ENCODE data around the gene KLRC4. TPM values are rescaled to one million over a fixed set of nuclear protein-coding genes. Genes with fewer than 3 reads are reported as not detected.

KLRC4 gene
- total and polyA plus RNA-seq, 9 donors: 0.11 to 0.13 TPM; not detected in 7

DNA sequence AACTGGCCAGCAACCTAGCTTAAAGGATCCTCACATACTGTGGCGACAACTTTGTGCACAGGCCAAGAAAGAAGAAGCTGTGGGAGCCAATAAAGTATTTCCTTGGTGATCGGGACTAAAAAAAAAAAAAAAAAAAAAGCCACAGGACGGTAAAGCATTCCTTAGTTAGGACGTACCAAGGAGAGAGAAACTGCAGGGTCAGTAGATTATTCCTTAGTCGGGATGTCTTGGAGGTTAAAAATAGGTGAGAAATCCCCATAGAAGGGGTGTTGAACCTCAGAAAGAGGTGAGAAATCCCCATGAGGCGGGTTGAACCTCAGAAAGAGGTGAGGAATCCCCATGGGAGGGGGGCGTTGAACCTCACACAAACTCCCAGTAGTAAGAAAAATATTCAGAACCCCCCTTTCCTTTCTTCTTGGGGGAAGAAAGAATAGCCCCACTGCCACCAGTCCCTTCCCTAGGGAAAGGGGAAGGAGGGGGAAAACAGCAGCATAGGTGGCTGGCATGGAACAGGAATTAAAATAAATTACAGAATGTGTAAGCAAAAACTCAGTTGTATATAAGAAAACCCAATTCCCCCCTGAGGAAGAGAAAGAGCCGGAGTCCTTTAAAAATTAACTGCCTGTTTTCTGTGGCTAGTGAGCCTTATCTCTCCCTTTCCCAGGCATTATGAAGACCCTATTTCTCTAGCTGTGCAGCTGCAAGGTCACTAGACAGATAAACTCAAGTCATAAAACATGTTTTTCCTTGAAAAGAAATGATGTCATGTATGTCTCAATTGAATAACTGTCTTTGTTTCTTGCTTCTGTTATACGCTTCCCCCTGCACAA, 46.5 kb downstream of the KLRC4 start:
- 17% methylated on average over 1 of the region's 9 CpGs for WGBS (ENCODE audit: insufficient coverage)
- Histone ChIP-seq H3K4me3 (ENCODE audit: low read length) (no peak overlapping the region), H3K4me1 (ENCODE audit: control insufficient read depth, insufficient read depth, low read length) (peaks cover 19% of the 10 kb centered on the region)

DNA sequence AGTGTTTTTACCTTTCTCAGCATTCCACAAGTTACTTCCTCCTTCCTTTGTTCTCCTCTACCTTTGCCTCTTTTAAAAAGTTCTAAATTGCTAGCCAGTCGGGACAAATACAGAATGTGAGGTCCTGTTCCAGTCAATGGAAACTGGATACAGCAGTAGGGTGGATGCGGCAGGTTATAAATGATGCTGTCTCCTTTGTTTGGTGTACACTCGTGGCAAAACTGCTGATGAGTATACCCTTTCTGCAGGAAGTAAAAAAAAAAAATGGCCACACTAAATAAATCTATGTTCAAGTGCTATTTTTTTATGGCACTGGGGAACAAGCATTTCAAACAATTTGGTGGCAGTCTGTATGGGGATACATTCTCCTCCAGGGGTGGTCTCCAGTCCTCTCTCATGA, 47.2 kb downstream of the KLRC4 start:
- 100% methylated on average over 1 of the region's 3 CpGs for WGBS (ENCODE audit: insufficient coverage)
- H3K9me3 ChIP-seq (replicated peaks; ENCODE audit: control insufficient read depth, low read depth, low read length): no peaks in the 10 kb centered on the region
- H3K4me1 ChIP-seq (ENCODE audit: control insufficient read depth, insufficient read depth, low read length): peaks cover 19% of the 10 kb centered on the region
- H3K27me3 ChIP-seq (ENCODE audit: control insufficient read depth, insufficient read depth, low read length): no peaks in the 10 kb centered on the region
- DNase-seq: no peak
- H3K4me3 ChIP-seq (ENCODE audit: low read length): no peak overlapping the region
- no peaks in the 10 kb centered on the region for H3K36me3 ChIP-seq (ENCODE audit: control insufficient read depth, insufficient read depth, low read length)
- H3K27ac ChIP-seq (ENCODE audit: low read length): no peak overlapping the region

More for the DNA sequence above, 46.5 kb downstream of the KLRC4 start:
- Histone ChIP-seq H3K27me3 (ENCODE audit: control insufficient read depth, insufficient read depth, low read length) (no peaks in the 10 kb centered on the region), H3K27ac (ENCODE audit: low read length) (peak overlapping the region; percentile 97), H3K9me3 (replicated peaks; ENCODE audit: control insufficient read depth, low read depth, low read length) (no peaks in the 10 kb centered on the region), H3K36me3 (ENCODE audit: control insufficient read depth, insufficient read depth, low read length) (no peaks in the 10 kb centered on the region)
- peak; percentile 19 for DNase-seq

- Histone ChIP-seq H3K9me3 (replicated peaks; ENCODE audit: control insufficient read depth, low read depth, low read length) (no peaks in the 10 kb centered on the region), H3K4me3 (ENCODE audit: low read length) (no peak overlapping the region), H3K27ac (ENCODE audit: low read length) (no peak overlapping the region), H3K4me1 (ENCODE audit: control insufficient read depth, insufficient read depth, low read length) (peaks cover 19% of the 10 kb centered on the region), H3K27me3 (ENCODE audit: control insufficient read depth, insufficient read depth, low read length) (no peaks in the 10 kb centered on the region), H3K36me3 (ENCODE audit: control insufficient read depth, insufficient read depth, low read length) (no peaks in the 10 kb centered on the region)
- 57% methylated on average over 4 of the region's 4 CpGs for WGBS (ENCODE audit: insufficient coverage)
- no peak for DNase-seq
Observed at GRCh38 chr12:10361622-10362021, 47.9 kb downstream of the KLRC4 start.

GRCh38 chr12:10361084-10361483, 48.5 kb downstream of the KLRC4 start:
- Histone ChIP-seq H3K36me3 (ENCODE audit: control insufficient read depth, insufficient read depth, low read length) (no peaks in the 10 kb centered on the region), H3K4me3 (ENCODE audit: low read length) (no peak overlapping the region), H3K9me3 (replicated peaks; ENCODE audit: control insufficient read depth, low read depth, low read length) (no peaks in the 10 kb centered on the region), H3K27me3 (ENCODE audit: control insufficient read depth, insufficient read depth, low read length) (no peaks in the 10 kb centered on the region), H3K27ac (ENCODE audit: low read length) (no peak overlapping the region), H3K4me1 (ENCODE audit: control insufficient read depth, insufficient read depth, low read length) (peaks cover 14% of the 10 kb centered on the region)
- DNase-seq: no peak
- 69% methylated on average over 2 of the region's 4 CpGs for WGBS (ENCODE audit: insufficient coverage)

GRCh38 chr12:10358969-10359368, 50.6 kb downstream of the KLRC4 start:
- WGBS (ENCODE audit: insufficient coverage): no CpG with 5 or more reads among the region's 1 CpG
- H3K27me3 ChIP-seq (ENCODE audit: control insufficient read depth, insufficient read depth, low read length): no peaks in the 10 kb centered on the region
- no peak for DNase-seq
- no peak overlapping the region for H3K4me3 ChIP-seq (ENCODE audit: low read length)
- H3K27ac ChIP-seq (ENCODE audit: low read length): no peak overlapping the region
- no peaks in the 10 kb centered on the region for H3K9me3 ChIP-seq (replicated peaks; ENCODE audit: control insufficient read depth, low read depth, low read length)
- H3K4me1 ChIP-seq (ENCODE audit: control insufficient read depth, insufficient read depth, low read length): peaks cover 6% of the 10 kb centered on the region
- no peaks in the 10 kb centered on the region for H3K36me3 ChIP-seq (ENCODE audit: control insufficient read depth, insufficient read depth, low read length)

DNA sequence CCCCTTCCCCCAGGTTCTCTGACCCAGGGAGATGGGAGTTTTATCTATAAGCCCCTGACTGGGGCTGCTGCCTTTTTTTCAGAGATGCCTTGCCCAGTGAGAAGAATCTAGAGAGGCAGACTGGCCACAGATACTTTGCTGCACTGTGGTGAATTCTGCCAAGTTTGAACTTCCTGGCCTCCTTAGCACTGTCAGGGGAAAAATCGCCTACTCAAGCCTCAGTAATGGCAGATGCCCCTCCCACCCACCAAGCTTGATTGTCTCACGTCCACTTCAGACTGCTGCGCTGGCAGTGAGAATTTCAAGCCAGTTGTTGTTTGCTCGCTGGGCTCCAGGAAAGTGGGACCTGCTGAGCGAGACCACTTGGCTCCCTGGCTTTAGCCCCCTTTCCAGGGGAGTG, 51.4 kb downstream of the KLRC4 start:
- Histone ChIP-seq H3K36me3 (ENCODE audit: control insufficient read depth, insufficient read depth, low read length) (no peaks in the 10 kb centered on the region), H3K27me3 (ENCODE audit: control insufficient read depth, insufficient read depth, low read length) (no peaks in the 10 kb centered on the region), H3K27ac (ENCODE audit: low read length) (no peak overlapping the region), H3K4me3 (ENCODE audit: low read length) (no peak overlapping the region), H3K4me1 (ENCODE audit: control insufficient read depth, insufficient read depth, low read length) (peaks cover 3% of the 10 kb centered on the region), H3K9me3 (replicated peaks; ENCODE audit: control insufficient read depth, low read depth, low read length) (no peaks in the 10 kb centered on the region)
- DNase-seq: no peak
- 68% methylated on average over 4 of the region's 5 CpGs for WGBS (ENCODE audit: insufficient coverage)

Other genes with a start within 250 kb of the KLRC4 start
- gene OLR1, start 237.6 kb downstream of the KLRC4 start, total RNA-seq: 0.13 TPM
- gene OLR1, start 237.6 kb downstream of the KLRC4 start, polyA plus RNA-seq (ENCODE audit: insufficient read depth in 1 of 8, insufficient read length in 8 of 8, low replicate concordance in 1 of 8): 1 to 10 TPM in 1 of 8 donors, under 1 TPM in 7; 0.22 to 2.0 (median 0.66) TPM
- gene TMEM52B, start 230.7 kb downstream of the KLRC4 start, total RNA-seq: not detected
- gene TMEM52B, start 230.7 kb downstream of the KLRC4 start, polyA plus RNA-seq (ENCODE audit: insufficient read depth in 1 of 8, insufficient read length in 8 of 8, low replicate concordance in 1 of 8): under 1 TPM in 7 of 8 donors, not detected in 1; 0.05 to 0.52 (median 0.17) TPM
- gene GABARAPL1, start 196.9 kb downstream of the KLRC4 start, total RNA-seq: 21.6 TPM
- 10 to 100 TPM; 16.3 to 27.7 (median 21.1) TPM for gene GABARAPL1, start 196.9 kb downstream of the KLRC4 start, polyA plus RNA-seq (ENCODE audit: insufficient read depth in 1 of 8, insufficient read length in 8 of 8, low replicate concordance in 1 of 8)
- 0.58 TPM for gene KLRD1, start 101.9 kb downstream of the KLRC4 start, total RNA-seq
- gene KLRD1, start 101.9 kb downstream of the KLRC4 start, polyA plus RNA-seq (ENCODE audit: insufficient read depth in 1 of 8, insufficient read length in 8 of 8, low replicate concordance in 1 of 8): under 1 TPM; 0.16 to 0.58 (median 0.23) TPM
- gene KLRK1, start 19.7 kb downstream of the KLRC4 start, total RNA-seq: 0.44 TPM
- gene KLRK1, start 19.7 kb downstream of the KLRC4 start, polyA plus RNA-seq (ENCODE audit: insufficient read depth in 1 of 8, insufficient read length in 8 of 8, low replicate concordance in 1 of 8): under 1 TPM; 0.11 to 0.61 (median 0.30) TPM
- 0.09 TPM for gene KLRC3, start 10.8 kb upstream of the KLRC4 start, total RNA-seq
- under 1 TPM in 2 of 8 donors, not detected in 6; 0.16 to 0.30 TPM for gene KLRC3, start 10.8 kb upstream of the KLRC4 start, polyA plus RNA-seq (ENCODE audit: insufficient read depth in 1 of 8, insufficient read length in 8 of 8, low replicate concordance in 1 of 8)
- gene KLRC2, start 26.3 kb upstream of the KLRC4 start, total RNA-seq: 0.13 TPM
- gene KLRC2, start 26.3 kb upstream of the KLRC4 start, polyA plus RNA-seq (ENCODE audit: insufficient read depth in 1 of 8, insufficient read length in 8 of 8, low replicate concordance in 1 of 8): under 1 TPM in 3 of 8 donors, not detected in 5; 0.33 to 0.68 (median 0.43) TPM
- 0.22 TPM for gene KLRC1, start 43.6 kb upstream of the KLRC4 start, total RNA-seq
- under 1 TPM; 0.10 to 0.64 (median 0.34) TPM for gene KLRC1, start 43.6 kb upstream of the KLRC4 start, polyA plus RNA-seq (ENCODE audit: insufficient read depth in 1 of 8, insufficient read length in 8 of 8, low replicate concordance in 1 of 8)
- 0.71 TPM for gene EIF2S3B, start 96.1 kb upstream of the KLRC4 start, total RNA-seq
- gene EIF2S3B, start 96.1 kb upstream of the KLRC4 start, polyA plus RNA-seq (ENCODE audit: insufficient read depth in 1 of 8, insufficient read length in 8 of 8, low replicate concordance in 1 of 8): 1 to 10 TPM in 4 of 8 donors, under 1 TPM in 4; 0.75 to 5.1 (median 1.2) TPM
- 24.7 TPM for gene MAGOHB, start 203.9 kb upstream of the KLRC4 start, total RNA-seq
- 10 to 100 TPM; 23.7 to 37.9 (median 27.8) TPM for gene MAGOHB, start 203.9 kb upstream of the KLRC4 start, polyA plus RNA-seq (ENCODE audit: insufficient read depth in 1 of 8, insufficient read length in 8 of 8, low replicate concordance in 1 of 8)

Data from muscle of leg (tissue), 11 donors.